ENCODE measurements around the gene EFCAB3.
A peak's percentile ranks its signal among the peaks of the same experiment; 100 is the strongest.
"Not testable (repeated sequence)": the region's sequence is repeated elsewhere in the genome, so short reads cannot be mapped to it uniquely, and the experiment has no call there.

Gene EFCAB3

DNA sequence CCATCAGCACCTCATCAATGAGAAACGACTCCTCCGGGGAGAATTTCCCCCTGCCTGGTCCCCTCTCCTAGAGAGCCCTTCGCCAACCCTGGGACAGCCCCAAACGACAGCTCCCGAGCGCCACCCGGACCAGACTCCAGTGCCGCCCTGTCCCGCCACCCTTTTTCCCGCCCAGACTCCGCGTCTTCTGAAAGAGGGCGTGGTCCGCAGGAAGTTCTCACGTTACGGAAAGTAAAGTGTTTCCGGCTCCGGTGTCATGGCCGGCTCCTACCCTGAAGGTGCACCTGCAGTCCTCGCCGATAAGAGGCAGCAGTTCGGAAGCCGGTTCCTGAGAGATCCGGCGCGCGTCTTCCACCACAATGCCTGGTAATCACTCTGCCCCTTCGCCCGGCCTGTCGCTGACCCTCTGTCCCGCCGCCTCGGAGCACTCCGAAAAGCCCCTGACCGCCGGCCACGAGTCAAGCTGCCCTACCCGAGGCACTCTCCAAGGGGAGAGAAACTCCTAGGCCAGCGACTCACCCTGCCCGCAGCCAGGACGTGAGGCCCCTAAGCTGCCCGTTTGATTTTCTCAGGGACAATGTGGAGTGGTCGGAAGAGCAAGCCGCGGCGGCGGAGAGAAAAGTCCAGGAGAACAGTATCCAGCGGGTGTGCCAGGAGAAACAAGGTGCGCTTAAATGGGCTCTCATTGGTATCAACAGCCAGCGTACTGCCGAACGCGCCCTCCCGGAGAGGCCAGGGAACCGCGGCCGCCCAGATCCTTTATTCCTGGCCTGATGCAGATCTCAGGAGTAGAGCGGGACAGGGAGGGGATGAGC is 43.5 kb downstream of the EFCAB3 start, which contains the start of gene METTL2A:
Gene METTL2A (plus strand): TSS at position 251 of the 815 bp plus-strand sequence. CDS start 6 bp downstream, at position 257.
- H3K4me3 ChIP-seq (ENCODE audit: low read depth, low read length), result peak within 1 kb of the TSS; percentile 94
- H3K36me3 ChIP-seq (ENCODE audit: insufficient read depth, low read length); H3K27me3 ChIP-seq (ENCODE audit: insufficient read depth, low read length); H3K4me1 ChIP-seq (ENCODE audit: control insufficient read depth, insufficient read depth, low read length, unreplicated experiment): not testable (repeated sequence)
- peaks cover 13% of the 10 kb centered on the region for H3K79me2 ChIP-seq (ENCODE audit: control insufficient read depth, insufficient read depth, low read length, unreplicated experiment)
- H2AFZ ChIP-seq (ENCODE audit: low read length, unreplicated experiment), result peak within 1 kb of the TSS; percentile 81
- peak within 1 kb of the TSS; percentile 45; the same call in 1 of the 2 replicates for H3K27ac ChIP-seq (ENCODE audit: low read depth, low read length)

DNA sequence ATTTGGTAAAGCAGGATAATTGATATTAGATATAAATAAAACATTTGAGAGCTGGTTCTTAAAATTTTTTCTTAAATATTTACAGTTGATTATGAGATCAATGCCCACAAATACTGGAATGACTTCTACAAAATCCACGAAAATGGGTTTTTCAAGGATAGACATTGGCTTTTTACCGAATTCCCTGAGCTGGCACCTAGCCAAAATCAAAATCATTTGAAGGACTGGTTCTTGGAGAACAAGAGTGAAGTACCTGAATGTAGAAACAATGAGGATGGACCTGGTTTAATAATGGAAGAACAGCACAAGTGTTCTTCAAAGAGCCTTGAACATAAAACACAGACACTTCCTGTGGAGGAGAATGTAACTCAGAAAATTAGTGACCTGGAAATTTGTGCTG is 45.9 kb downstream of the EFCAB3 start:
- H3K79me2 ChIP-seq (ENCODE audit: control insufficient read depth, insufficient read depth, low read length, unreplicated experiment), result peaks cover 13% of the 10 kb centered on the region
- not testable (repeated sequence) for H3K36me3 ChIP-seq (ENCODE audit: insufficient read depth, low read length); H3K4me3 ChIP-seq (ENCODE audit: low read depth, low read length); H3K27ac ChIP-seq (ENCODE audit: low read depth, low read length); H3K27me3 ChIP-seq (ENCODE audit: insufficient read depth, low read length); H3K4me1 ChIP-seq (ENCODE audit: control insufficient read depth, insufficient read depth, low read length, unreplicated experiment); H2AFZ ChIP-seq (ENCODE audit: low read length, unreplicated experiment)

GRCh38 chr17:62435251-62435650 is 54.9 kb downstream of the EFCAB3 start:
- not testable (repeated sequence) for H3K27ac ChIP-seq (ENCODE audit: low read depth, low read length); H3K27me3 ChIP-seq (ENCODE audit: insufficient read depth, low read length); H3K79me2 ChIP-seq (ENCODE audit: control insufficient read depth, insufficient read depth, low read length, unreplicated experiment); H3K36me3 ChIP-seq (ENCODE audit: insufficient read depth, low read length); H2AFZ ChIP-seq (ENCODE audit: low read length, unreplicated experiment); H3K4me1 ChIP-seq (ENCODE audit: control insufficient read depth, insufficient read depth, low read length, unreplicated experiment); H3K4me3 ChIP-seq (ENCODE audit: low read depth, low read length)

DNA sequence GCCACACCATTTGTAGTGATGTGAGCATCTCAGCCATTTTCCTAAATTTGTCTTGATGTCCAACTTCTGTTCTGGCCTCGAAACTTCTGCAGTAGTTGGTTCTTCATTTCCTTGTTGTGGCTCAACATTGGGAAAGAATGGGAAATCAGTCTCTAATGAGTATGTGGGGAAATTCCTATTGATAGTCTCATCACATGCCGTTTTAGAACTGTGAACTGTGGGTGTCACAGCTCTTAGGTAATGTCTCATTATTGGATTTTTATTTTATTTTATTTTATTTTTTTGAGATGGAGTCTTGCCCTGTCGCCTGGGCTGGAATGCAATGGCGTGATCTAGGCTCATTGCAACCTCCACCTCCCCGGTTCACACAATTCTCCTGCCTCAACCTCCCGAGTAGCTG is 60.8 kb downstream of the EFCAB3 start:
- H3K36me3 ChIP-seq (ENCODE audit: insufficient read depth, low read length); H3K27ac ChIP-seq (ENCODE audit: low read depth, low read length); H3K4me3 ChIP-seq (ENCODE audit: low read depth, low read length); H2AFZ ChIP-seq (ENCODE audit: low read length, unreplicated experiment); H3K27me3 ChIP-seq (ENCODE audit: insufficient read depth, low read length); H3K79me2 ChIP-seq (ENCODE audit: control insufficient read depth, insufficient read depth, low read length, unreplicated experiment); H3K4me1 ChIP-seq (ENCODE audit: control insufficient read depth, insufficient read depth, low read length, unreplicated experiment): not testable (repeated sequence)

DNA sequence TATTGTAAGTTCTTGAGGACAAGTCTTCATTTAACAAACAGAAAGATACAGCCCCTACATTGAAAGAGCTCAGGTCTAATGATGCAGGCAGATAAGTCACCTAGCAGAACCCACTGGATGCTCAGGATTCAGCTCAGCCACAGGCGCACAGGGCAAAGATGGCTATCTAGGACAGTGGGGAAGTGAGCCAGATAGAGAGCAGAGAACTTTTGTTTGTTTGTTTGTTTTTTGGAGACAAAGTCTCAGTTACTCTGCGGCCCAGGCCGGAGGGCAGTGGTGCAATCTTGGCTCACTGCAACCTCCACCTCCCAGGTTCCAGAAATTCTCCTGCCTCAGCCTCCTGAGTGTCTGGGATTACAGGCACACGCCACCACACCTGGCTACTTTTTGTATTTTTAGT is 63.7 kb downstream of the EFCAB3 start:
- H3K79me2 ChIP-seq (ENCODE audit: control insufficient read depth, insufficient read depth, low read length, unreplicated experiment), result no peaks in the 10 kb centered on the region
- H3K27me3 ChIP-seq (ENCODE audit: insufficient read depth, low read length), result no peaks in the 10 kb centered on the region
- H3K4me3 ChIP-seq (ENCODE audit: low read depth, low read length), result no peak overlapping the region
- no peaks in the 10 kb centered on the region; the same call in 1 of the 2 replicates for H3K36me3 ChIP-seq (ENCODE audit: insufficient read depth, low read length)
- no peak overlapping the region for H2AFZ ChIP-seq (ENCODE audit: low read length, unreplicated experiment)
- no peaks in the 10 kb centered on the region for H3K4me1 ChIP-seq (ENCODE audit: control insufficient read depth, insufficient read depth, low read length, unreplicated experiment)
- H3K27ac ChIP-seq (ENCODE audit: low read depth, low read length), result no peak overlapping the region

DNA sequence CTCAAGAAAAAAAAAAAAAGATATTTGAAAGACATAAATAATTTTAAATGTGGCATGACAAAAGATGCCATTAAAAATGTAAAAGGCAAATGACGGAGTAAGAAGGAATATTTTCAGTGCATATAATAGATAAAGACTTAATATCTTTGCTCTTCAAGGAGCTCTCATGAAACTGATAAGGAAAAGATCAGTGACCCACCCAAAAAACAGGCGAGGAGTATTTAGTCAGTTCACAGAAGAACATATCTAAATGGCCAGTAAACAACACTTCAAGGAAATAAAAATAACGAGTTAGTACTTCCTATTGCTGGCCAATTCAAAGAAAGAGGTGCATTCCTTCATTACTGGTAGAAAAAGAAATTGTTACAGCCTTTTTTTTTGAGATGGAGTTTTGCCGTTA is 65.4 kb downstream of the EFCAB3 start:
- not testable (repeated sequence) for H3K36me3 ChIP-seq (ENCODE audit: insufficient read depth, low read length); H3K4me3 ChIP-seq (ENCODE audit: low read depth, low read length); H3K4me1 ChIP-seq (ENCODE audit: control insufficient read depth, insufficient read depth, low read length, unreplicated experiment); H3K27me3 ChIP-seq (ENCODE audit: insufficient read depth, low read length); H3K79me2 ChIP-seq (ENCODE audit: control insufficient read depth, insufficient read depth, low read length, unreplicated experiment); H2AFZ ChIP-seq (ENCODE audit: low read length, unreplicated experiment); H3K27ac ChIP-seq (ENCODE audit: low read depth, low read length)

DNA sequence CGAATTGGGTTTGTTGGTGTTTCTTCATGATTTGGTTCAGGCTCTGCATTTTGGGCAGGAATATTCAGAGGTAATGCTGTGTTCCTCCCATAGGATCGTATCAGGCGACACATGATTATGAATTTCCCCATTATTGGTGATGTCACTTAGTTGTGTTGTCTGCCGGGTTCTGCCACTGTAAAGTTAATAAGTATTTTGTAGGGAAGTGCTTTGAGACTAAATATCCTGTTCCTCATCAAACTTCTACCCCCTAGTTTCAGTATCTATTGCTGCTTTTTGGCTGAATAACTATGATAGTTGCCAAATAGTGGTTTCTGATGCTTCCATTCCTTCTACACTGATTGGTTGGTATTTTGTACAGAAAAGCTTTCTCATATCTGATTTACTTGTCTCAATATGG is 71.8 kb downstream of the EFCAB3 start:
- H3K27ac ChIP-seq (ENCODE audit: low read depth, low read length); H3K27me3 ChIP-seq (ENCODE audit: insufficient read depth, low read length); H3K4me1 ChIP-seq (ENCODE audit: control insufficient read depth, insufficient read depth, low read length, unreplicated experiment); H3K36me3 ChIP-seq (ENCODE audit: insufficient read depth, low read length); H2AFZ ChIP-seq (ENCODE audit: low read length, unreplicated experiment); H3K79me2 ChIP-seq (ENCODE audit: control insufficient read depth, insufficient read depth, low read length, unreplicated experiment); H3K4me3 ChIP-seq (ENCODE audit: low read depth, low read length): not testable (repeated sequence)

- H3K36me3 ChIP-seq (ENCODE audit: insufficient read depth, low read length); H3K4me1 ChIP-seq (ENCODE audit: control insufficient read depth, insufficient read depth, low read length, unreplicated experiment); H3K27me3 ChIP-seq (ENCODE audit: insufficient read depth, low read length); H3K27ac ChIP-seq (ENCODE audit: low read depth, low read length); H2AFZ ChIP-seq (ENCODE audit: low read length, unreplicated experiment); H3K79me2 ChIP-seq (ENCODE audit: control insufficient read depth, insufficient read depth, low read length, unreplicated experiment); H3K4me3 ChIP-seq (ENCODE audit: low read depth, low read length): not testable (repeated sequence)
Measured at GRCh38 chr17:62453041-62453440, 72.7 kb downstream of the EFCAB3 start.

DNA sequence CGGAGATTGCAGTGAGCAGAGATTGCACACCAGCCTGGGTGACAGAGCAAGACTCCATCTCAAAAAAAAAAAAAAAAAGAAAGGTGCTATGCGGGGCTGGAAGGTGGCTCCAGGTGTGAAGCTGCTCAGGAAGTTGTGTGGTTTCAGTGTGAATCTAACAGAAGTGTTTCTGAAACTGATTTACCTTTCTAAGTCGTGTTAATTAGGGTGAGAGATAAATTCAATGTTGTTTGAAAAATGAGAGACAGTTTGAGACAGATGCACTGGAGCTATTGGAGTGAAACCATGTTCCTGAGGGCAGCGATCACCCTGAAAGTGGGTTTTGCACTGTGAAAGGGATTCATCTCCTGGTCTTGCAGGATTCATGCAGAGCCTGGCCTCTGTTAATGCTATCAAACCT is 73.3 kb downstream of the EFCAB3 start:
- H3K27ac ChIP-seq (ENCODE audit: low read depth, low read length); H3K36me3 ChIP-seq (ENCODE audit: insufficient read depth, low read length); H3K79me2 ChIP-seq (ENCODE audit: control insufficient read depth, insufficient read depth, low read length, unreplicated experiment); H3K27me3 ChIP-seq (ENCODE audit: insufficient read depth, low read length); H2AFZ ChIP-seq (ENCODE audit: low read length, unreplicated experiment); H3K4me3 ChIP-seq (ENCODE audit: low read depth, low read length); H3K4me1 ChIP-seq (ENCODE audit: control insufficient read depth, insufficient read depth, low read length, unreplicated experiment): not testable (repeated sequence)

DNA sequence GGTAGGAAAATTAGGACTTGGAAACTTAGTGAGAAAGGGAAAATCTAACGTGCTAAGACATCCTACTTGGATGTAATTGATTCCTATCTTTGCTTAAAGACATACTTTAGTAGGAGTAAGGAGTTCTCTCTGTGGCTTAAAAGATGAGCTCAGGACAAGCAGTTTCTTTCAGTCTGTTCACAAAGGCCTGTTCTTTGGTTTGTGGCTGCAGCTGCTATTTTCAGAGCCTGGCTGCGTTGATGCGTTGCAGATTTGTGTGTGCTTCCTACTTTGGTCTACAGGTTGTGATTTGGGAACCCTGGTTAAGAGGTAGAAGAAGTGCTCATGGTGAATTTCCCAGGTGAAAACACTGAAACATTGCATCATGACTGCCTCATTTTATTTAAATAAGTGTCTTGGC is 73.8 kb downstream of the EFCAB3 start:
- not testable (repeated sequence) for H2AFZ ChIP-seq (ENCODE audit: low read length, unreplicated experiment); H3K4me1 ChIP-seq (ENCODE audit: control insufficient read depth, insufficient read depth, low read length, unreplicated experiment); H3K27ac ChIP-seq (ENCODE audit: low read depth, low read length); H3K4me3 ChIP-seq (ENCODE audit: low read depth, low read length); H3K27me3 ChIP-seq (ENCODE audit: insufficient read depth, low read length); H3K36me3 ChIP-seq (ENCODE audit: insufficient read depth, low read length); H3K79me2 ChIP-seq (ENCODE audit: control insufficient read depth, insufficient read depth, low read length, unreplicated experiment)

DNA sequence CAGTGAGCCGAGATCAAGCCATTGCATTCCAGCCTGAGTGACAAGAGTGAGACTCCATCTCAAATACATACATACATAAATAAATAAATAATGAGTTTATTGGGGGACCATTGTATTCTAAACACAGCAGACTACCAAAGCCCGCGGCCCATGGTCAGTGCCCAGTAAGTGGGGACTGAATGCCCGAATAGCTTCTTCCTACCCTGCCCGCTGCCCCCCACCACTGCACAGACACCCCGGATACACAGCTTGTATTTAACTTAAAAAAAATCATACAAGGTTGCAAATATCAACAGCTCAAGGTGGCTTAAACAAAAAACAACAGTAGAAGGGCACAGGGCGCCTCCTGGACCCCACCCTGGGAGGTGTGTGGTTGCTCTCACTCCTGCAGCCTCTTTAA is 75.7 kb downstream of the EFCAB3 start:
- Histone ChIP-seq H2AFZ (ENCODE audit: low read length, unreplicated experiment) (no peak overlapping the region), H3K36me3 (ENCODE audit: insufficient read depth, low read length) (no peaks in the 10 kb centered on the region), H3K4me1 (ENCODE audit: control insufficient read depth, insufficient read depth, low read length, unreplicated experiment) (no peaks in the 10 kb centered on the region), H3K27ac (ENCODE audit: low read depth, low read length) (no peak overlapping the region), H3K79me2 (ENCODE audit: control insufficient read depth, insufficient read depth, low read length, unreplicated experiment) (no peaks in the 10 kb centered on the region), H3K4me3 (ENCODE audit: low read depth, low read length) (no peak overlapping the region), H3K27me3 (ENCODE audit: insufficient read depth, low read length) (no peaks in the 10 kb centered on the region)
